Panc1 (cell line): ENCODE measurements around the gene LAMTOR3. TPM values are rescaled to one million over a fixed set of nuclear protein-coding genes. Genes with fewer than 3 reads are reported as not detected.

ENCODE experiments used
- ATAC-seq: fragments of 200-7000 bp; cut with Tn5 transposase; 2 replicates; pipeline ENCODE4 v1.9.1; 2020; ENCODE audit warnings: mild to moderate bottlenecking, moderate library complexity
- BruUV-seq: library from RNA; stranded (reverse); fragments of 400-500 nt; replicated peaks from 2 replicates; lab custom pipeline; 2021; lab: Mats Ljungman, UMichigan
- CTCF ChIA-PET: fragments of 300-600 bp; sonication (Branson Sonifier 250); formaldehyde crosslinking; loops from one replicate; lab custom pipeline; 2022; ENCODE audit warnings: antibody characterized with exemption; lab: Charles Lee
- POLR2A ChIA-PET: fragments of 300-600 bp; sonication (Branson Sonifier 250); formaldehyde crosslinking; loops from one replicate; lab custom pipeline; 2022; ENCODE audit warnings: antibody characterized with exemption; lab: Charles Lee
- DNase-seq: peaks from one replicate; pipeline ENCODE4 v3.0.0-alpha.2; 2010; ENCODE audit warnings: low read depth, low spot score
- H3K27ac ChIP-seq: 2 replicates; pipeline ENCODE4 v1.5.1; 2011; ENCODE audit warnings: mild to moderate bottlenecking, low read length, inconsistent platforms
- H3K27me3 ChIP-seq: fragments of 200-500 bp; sonication (Bioruptor generic); 2 replicates; pipeline ENCODE4 v1.6.0; 2014; ENCODE audit warnings: low read length, inconsistent platforms; ENCODE audit not compliant: control insufficient read depth, insufficient read depth
- H3K36me3 ChIP-seq: fragments of 200-500 bp; sonication (Bioruptor generic); 2 replicates; pipeline ENCODE4 v1.5.1; 2014; ENCODE audit warnings: inconsistent platforms, mild to moderate bottlenecking, low read length, moderate library complexity; ENCODE audit not compliant: control insufficient read depth, insufficient read depth
- H3K4me1 ChIP-seq: 2 replicates; pipeline ENCODE4 v1.5.1; 2011; ENCODE audit warnings: inconsistent platforms, mild to moderate bottlenecking, low read length, moderate library complexity; ENCODE audit not compliant: control insufficient read depth, insufficient read depth
- H3K4me3 ChIP-seq, 2 experiments: 2 replicates each; pipeline ENCODE4 v1.5.1; 2011 to 2012; ENCODE audit warnings: low read depth in 2 of 2, low read length in 2 of 2, mild to moderate bottlenecking in 2 of 2, inconsistent platforms in 1 of 2, moderate library complexity in 1 of 2
- H3K9me3 ChIP-seq: fragments of 200-500 bp; sonication (Bioruptor generic); 2 replicates; pipeline ENCODE4 v1.5.1; 2014; ENCODE audit warnings: low read depth, mild to moderate bottlenecking, inconsistent platforms, low read length, moderate library complexity; ENCODE audit not compliant: control insufficient read depth, insufficient read depth
- POLR2AphosphoS5 ChIP-seq: IDR thresholded peaks from 2 replicates; pipeline ENCODE4 v1.6.1; 2012; ENCODE audit warnings: mild to moderate bottlenecking, low read depth, low read length, moderate library complexity
- SIN3A ChIP-seq: IDR thresholded peaks from 2 replicates; pipeline ENCODE4 v1.6.1; 2012; ENCODE audit warnings: low read depth, mild to moderate bottlenecking, low read length, moderate library complexity, borderline replicate concordance; ENCODE audit not compliant: insufficient read depth
- TCF7L2 ChIP-seq: IDR thresholded peaks from 2 replicates; pipeline ENCODE4 v1.6.1; 2011; ENCODE audit warnings: mild to moderate bottlenecking, low read depth, low read length, inconsistent platforms
- in situ Hi-C: cut with HindIII; loops from 2 replicates; pipeline ENCODE4 v1.10.0; 2016; ENCODE audit warnings: low sequenced_read_pairs, low pct_unique_long_range_greater_than_20kb
- intact Hi-C: fragments of 100-400 bp; cut with micrococcal nuclease; formaldehyde crosslinking; loops from one replicate; pipeline ENCODE4 v1.10.0; 2022; ENCODE audit not compliant: unreplicated experiment
- total RNA-seq: library from RNA; stranded (reverse); gene quantifications from one replicate; pipeline ENCODE4 v1.2.1, GENCODE V29; 2021; ENCODE audit not compliant: unreplicated experiment
- TF ChIP-seq, protein P1 (sequence below): fragments of 450-650 bp; IDR thresholded peaks from 2 replicates; pipeline ENCODE4 v1.5.1; 2017; ENCODE audit warnings: mild to moderate bottlenecking
- TF ChIP-seq, protein P2 (sequence below), 2 experiments: IDR thresholded peaks; 2 replicates each; pipeline ENCODE4 v1.6.1; 2011 to 2012; ENCODE audit warnings: low read depth in 2 of 2, control low read depth in 1 of 2, low read length in 1 of 2, mild to moderate bottlenecking in 1 of 2, moderate library complexity in 1 of 2; ENCODE audit not compliant: insufficient read depth in 1 of 2

The LAMTOR3 gene
- total RNA-seq, 1 experiment from 2014 or later, result 20.3 TPM

DNA sequence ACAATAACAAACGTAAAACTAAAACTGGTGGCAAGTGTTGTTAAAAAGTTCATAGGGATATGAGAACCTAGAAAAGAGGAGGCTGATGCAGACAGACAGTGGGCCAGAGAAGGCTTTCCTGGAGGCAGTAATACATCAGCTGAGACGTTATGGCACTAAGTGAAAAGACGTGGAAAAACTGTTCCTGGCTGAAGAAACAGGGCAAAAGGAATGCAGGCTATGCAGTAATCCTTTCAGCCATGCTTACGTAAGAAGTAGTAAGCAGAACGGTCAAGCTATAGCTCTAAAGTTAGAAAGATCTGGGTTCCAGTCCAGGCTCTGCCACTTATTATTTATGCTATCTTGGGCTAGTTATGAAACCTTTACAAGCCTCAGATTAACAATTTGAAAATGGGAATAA is 6.4 kb downstream of the LAMTOR3 start:
- no peak for TF ChIP-seq TCF7L2
- POLR2A ChIA-PET, result no interaction called here

DNA sequence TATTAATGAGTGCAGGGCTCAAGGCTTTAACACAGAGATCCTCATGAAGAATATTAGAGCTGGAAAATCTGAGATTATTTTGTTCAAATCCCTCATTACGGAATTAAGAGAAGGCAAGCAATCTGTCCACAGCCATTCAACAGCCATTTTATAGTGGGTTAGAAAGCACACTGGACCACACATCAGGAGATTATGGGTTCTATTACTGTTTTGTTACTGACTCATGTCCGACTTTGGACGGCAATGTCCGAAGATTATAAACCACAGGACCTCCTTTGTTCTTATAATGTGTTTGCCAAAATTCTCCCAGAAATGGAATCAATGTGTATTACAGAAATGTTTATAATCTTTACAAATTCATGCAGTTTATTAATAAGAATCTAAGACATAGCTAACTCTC is 8.1 kb downstream of the LAMTOR3 start:
- TF ChIP-seq, protein P1, sequence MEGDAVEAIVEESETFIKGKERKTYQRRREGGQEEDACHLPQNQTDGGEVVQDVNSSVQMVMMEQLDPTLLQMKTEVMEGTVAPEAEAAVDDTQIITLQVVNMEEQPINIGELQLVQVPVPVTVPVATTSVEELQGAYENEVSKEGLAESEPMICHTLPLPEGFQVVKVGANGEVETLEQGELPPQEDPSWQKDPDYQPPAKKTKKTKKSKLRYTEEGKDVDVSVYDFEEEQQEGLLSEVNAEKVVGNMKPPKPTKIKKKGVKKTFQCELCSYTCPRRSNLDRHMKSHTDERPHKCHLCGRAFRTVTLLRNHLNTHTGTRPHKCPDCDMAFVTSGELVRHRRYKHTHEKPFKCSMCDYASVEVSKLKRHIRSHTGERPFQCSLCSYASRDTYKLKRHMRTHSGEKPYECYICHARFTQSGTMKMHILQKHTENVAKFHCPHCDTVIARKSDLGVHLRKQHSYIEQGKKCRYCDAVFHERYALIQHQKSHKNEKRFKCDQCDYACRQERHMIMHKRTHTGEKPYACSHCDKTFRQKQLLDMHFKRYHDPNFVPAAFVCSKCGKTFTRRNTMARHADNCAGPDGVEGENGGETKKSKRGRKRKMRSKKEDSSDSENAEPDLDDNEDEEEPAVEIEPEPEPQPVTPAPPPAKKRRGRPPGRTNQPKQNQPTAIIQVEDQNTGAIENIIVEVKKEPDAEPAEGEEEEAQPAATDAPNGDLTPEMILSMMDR, result no peak
- TF ChIP-seq SIN3A (no peak), TCF7L2 (no peak)
- Histone ChIP-seq H3K9me3 (no peaks in the 10 kb centered on the region), H3K27ac (no peak overlapping the region), H3K36me3 (peaks cover 30% of the 10 kb centered on the region), H3K27me3 (no peaks in the 10 kb centered on the region), H3K4me1 (no peaks in the 10 kb centered on the region), H3K4me3 (no peak overlapping the region)
- BruUV-seq, result no TSS peak
- ChIA-PET CTCF (no interaction called here), POLR2A (no interaction called here)
- in situ Hi-C loops, result no loop called here
- intact Hi-C loops, result loop anchor here (5.0 kb wide), 1 partner anchor 324 kb away; the partner anchor contains the start of gene TRMT10A
- DNase-seq (no peak), ATAC-seq (no peak)

More for the DNA sequence above, 6.4 kb downstream of the LAMTOR3 start:
- Histone ChIP-seq H3K27ac (no peak overlapping the region), H3K27me3 (no peaks in the 10 kb centered on the region), H3K36me3 (peaks cover 20% of the 10 kb centered on the region; the same call in 1 of the 2 replicates), H3K9me3 (no peaks in the 10 kb centered on the region), H3K4me1 (no peaks in the 10 kb centered on the region), H3K4me3 (no peak overlapping the region)
- no TSS peak for BruUV-seq
- in situ Hi-C loops (no loop called here), intact Hi-C loops (loop anchor here (5.0 kb wide), 1 partner anchor 326 kb away; the partner anchor contains the start of gene TRMT10A)
- DNase-seq, result no peak
- no peak for ATAC-seq
- CTCF ChIA-PET, result no interaction called here

DNA sequence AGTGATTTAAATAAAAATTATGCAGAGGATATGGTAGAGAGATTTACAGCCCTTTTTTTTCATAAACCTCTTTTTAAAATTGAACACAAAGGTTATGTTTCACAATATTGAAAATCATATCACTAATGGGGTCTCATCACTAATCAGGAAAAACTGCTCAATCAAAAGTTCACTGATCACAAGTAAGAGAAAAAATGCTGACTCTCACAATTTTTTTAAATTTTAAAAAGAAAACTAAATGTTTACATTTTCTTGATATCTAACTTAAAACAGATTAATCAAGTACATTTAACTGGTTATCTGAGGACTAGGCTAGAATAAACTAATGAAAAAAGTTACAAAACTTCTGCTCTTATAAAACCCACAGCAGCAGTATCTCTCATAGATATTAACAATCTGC is 8.5 kb downstream of the LAMTOR3 start:
- intact Hi-C loops, result loop anchor here (5.0 kb wide), 1 partner anchor 323 kb away; the partner anchor contains the start of gene TRMT10A
- DNase-seq (no peak), ATAC-seq (no peak)
- no peaks in the 10 kb centered on the region for H3K27me3 ChIP-seq
- no peaks in the 10 kb centered on the region for H3K9me3 ChIP-seq
- CTCF ChIA-PET, result no interaction called here
- TF ChIP-seq, protein P2, sequence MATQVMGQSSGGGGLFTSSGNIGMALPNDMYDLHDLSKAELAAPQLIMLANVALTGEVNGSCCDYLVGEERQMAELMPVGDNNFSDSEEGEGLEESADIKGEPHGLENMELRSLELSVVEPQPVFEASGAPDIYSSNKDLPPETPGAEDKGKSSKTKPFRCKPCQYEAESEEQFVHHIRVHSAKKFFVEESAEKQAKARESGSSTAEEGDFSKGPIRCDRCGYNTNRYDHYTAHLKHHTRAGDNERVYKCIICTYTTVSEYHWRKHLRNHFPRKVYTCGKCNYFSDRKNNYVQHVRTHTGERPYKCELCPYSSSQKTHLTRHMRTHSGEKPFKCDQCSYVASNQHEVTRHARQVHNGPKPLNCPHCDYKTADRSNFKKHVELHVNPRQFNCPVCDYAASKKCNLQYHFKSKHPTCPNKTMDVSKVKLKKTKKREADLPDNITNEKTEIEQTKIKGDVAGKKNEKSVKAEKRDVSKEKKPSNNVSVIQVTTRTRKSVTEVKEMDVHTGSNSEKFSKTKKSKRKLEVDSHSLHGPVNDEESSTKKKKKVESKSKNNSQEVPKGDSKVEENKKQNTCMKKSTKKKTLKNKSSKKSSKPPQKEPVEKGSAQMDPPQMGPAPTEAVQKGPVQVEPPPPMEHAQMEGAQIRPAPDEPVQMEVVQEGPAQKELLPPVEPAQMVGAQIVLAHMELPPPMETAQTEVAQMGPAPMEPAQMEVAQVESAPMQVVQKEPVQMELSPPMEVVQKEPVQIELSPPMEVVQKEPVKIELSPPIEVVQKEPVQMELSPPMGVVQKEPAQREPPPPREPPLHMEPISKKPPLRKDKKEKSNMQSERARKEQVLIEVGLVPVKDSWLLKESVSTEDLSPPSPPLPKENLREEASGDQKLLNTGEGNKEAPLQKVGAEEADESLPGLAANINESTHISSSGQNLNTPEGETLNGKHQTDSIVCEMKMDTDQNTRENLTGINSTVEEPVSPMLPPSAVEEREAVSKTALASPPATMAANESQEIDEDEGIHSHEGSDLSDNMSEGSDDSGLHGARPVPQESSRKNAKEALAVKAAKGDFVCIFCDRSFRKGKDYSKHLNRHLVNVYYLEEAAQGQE (IDR thresholded peaks at IDR 0.05; ENCODE audit: insufficient read depth in 1 of 2, low read depth in 2 of 2, low read length in 1 of 2), result no peak
- TF ChIP-seq, protein P1, result no peak
- TF ChIP-seq SIN3A, result no peak
- no peak for TF ChIP-seq POLR2AphosphoS5
- H3K27ac ChIP-seq, result no peak overlapping the region
- no peaks in the 10 kb centered on the region for H3K4me1 ChIP-seq
- BruUV-seq, result no TSS peak
- in situ Hi-C loops, result no loop called here
- POLR2A ChIA-PET, result no interaction called here
- peaks cover 34% of the 10 kb centered on the region for H3K36me3 ChIP-seq
- no peak overlapping the region for H3K4me3 ChIP-seq
